Thyroid gland (tissue), 4 donors: ENCODE data around the gene SMARCC1.

Experiments used
- CTCF ChIP-seq, 6 experiments: fragments of 200-600 bp in 3 of 6; fragments of 450-650 bp in 3 of 6; sonication (generic) in 3 of 6; IDR thresholded peaks; one replicate each; pipeline ENCODE4 v1.5.1; 2016 to 2019; ENCODE audit warnings: antibody characterized with exemption in 6 of 6, mild to moderate bottlenecking in 2 of 6, inconsistent platforms in 1 of 6, moderate library complexity in 1 of 6
- POLR2A ChIP-seq, 2 donors: fragments of 450-650 bp; IDR thresholded peaks; one replicate each; pipeline ENCODE4 v1.6.1; 2017; ENCODE audit warnings: antibody characterized with exemption in 2 of 2, mild to moderate bottlenecking in 2 of 2, moderate library complexity in 1 of 2

- TF ChIP-seq CTCF (IDR thresholded peaks at IDR 0.05) (no peak), POLR2A (IDR thresholded peaks at IDR 0.05) (no peak)
Measured at GRCh38 chr3:47817609-47818008, 35.9 kb upstream of the SMARCC1 start.
